Islet of Langerhans (tissue), 1 donor: ENCODE results near the gene DOCK8.

Source experiments
- FAIRE-seq: peaks from one replicate; lab custom pipeline; 2011; peaks lifted over from hg19 to GRCh38; lab: Jason Lieb, UNC

The DOCK8 gene

GRCh38 chr9:503881-504852, 289.5 kb downstream of the DOCK8 start, which contains the start of gene KANK1:
Gene KANK1, plus strand, starts transcription at chr9:504695.
- FAIRE-seq = no peak

- no peak for FAIRE-seq
Measured at GRCh38 chr9:504921-505740, 290.5 kb downstream of the DOCK8 start.

GRCh38 chr9:505741-506059, 291.0 kb downstream of the DOCK8 start:
- no peak for FAIRE-seq

- no peak for FAIRE-seq
Measured at GRCh38 chr9:506281-506680, 291.6 kb downstream of the DOCK8 start.

- FAIRE-seq = no peak
Measured at GRCh38 chr9:511861-512260, 297.2 kb downstream of the DOCK8 start.

GRCh38 chr9:512555-513272, 298.0 kb downstream of the DOCK8 start:
- FAIRE-seq = no peak
